ENCODE data around the gene ERN1.
"Not testable (repeated sequence)": the region's sequence is repeated elsewhere in the genome, so short reads cannot be mapped to it uniquely, and the experiment has no call there.

ERN1 gene

GRCh38 chr17:64129765-64130558, at the start of gene ERN1:
ERN1 (minus strand) TSS chr17:64130144; CDS start chr17:64130029, 115 bp downstream.
- DNase-seq (ENCODE audit: extremely low read depth in 1 of 2, low read depth in 1 of 2) = peak; percentile 87 to 93

- DNase-seq (ENCODE audit: extremely low read depth in 1 of 2, low read depth in 1 of 2) = not testable (repeated sequence)
Measured at GRCh38 chr17:64179024-64179423, 49.1 kb upstream of the ERN1 start.

DNA sequence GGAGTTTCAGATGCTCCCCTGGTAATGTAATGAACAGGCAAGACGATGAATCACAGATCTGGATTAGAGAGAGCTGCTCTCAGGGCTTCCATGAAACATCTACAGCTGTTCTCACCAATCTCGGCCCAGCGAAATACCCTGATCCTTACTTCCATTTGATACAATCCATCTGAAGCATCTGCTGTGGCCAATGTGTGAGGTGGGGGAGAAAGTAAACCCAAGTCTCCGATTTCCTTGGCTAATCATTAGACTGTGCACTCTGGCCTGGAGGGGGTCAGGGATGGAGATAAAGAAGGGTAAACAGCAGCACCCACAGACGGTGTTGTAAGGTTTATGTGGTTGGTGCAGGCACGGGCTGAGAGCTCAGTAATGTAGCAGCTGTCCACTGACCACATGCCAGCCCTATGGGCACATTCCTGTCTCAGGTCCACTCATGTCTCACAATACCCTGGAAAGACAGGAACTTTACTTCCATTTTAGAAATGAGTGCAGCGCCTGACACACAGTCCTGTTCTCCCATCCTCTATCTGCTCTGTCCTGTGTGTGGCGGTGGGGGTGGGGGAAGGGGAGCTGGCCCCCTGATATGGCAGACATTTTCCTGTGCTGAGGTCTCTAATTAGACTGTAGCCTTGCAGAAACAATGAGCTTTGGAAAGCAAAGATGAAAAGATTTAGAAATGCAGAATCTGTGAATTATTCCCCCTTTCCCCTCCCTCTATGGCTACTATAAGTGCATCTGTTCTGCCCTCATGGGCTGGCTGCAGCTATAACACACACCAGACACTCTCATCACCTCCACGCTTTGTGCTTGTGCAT, 48.3 kb upstream of the ERN1 start:
- no peak for DNase-seq (ENCODE audit: extremely low read depth in 1 of 2, low read depth in 1 of 2)

GRCh38 chr17:64177311-64178010, 47.5 kb upstream of the ERN1 start:
- no peak for DNase-seq (ENCODE audit: extremely low read depth in 1 of 2, low read depth in 1 of 2)

DNA sequence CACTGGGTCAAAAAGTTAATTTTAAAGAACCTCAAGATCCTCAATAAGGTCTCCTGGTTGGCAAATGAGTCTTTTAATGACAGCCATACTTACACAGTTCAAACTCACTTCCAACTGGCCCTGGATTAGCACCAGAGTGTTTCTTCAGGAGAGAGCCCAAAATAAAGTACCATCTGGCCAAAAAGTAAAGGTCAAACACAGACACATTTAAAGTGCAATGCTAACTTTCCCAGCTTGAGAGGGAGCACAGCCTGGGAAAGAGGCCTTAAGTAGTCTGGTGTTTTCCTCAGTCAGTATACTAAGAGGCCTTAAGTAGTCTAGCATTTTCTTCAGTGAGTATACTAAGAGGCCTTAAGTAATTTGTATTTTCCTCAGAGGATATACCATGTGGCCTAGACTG, 46.6 kb upstream of the ERN1 start:
- DNase-seq (ENCODE audit: extremely low read depth in 1 of 2, low read depth in 1 of 2) = no peak

GRCh38 chr17:64174686-64175456, 44.9 kb upstream of the ERN1 start:
- DNase-seq (ENCODE audit: extremely low read depth in 1 of 2, low read depth in 1 of 2) = no peak

- no peak for DNase-seq (ENCODE audit: extremely low read depth in 1 of 2, low read depth in 1 of 2)
Measured at GRCh38 chr17:64173646-64174045, 43.7 kb upstream of the ERN1 start.

GRCh38 chr17:64172510-64172909, 42.6 kb upstream of the ERN1 start:
- no peak for DNase-seq (ENCODE audit: extremely low read depth in 1 of 2, low read depth in 1 of 2)

- DNase-seq (ENCODE audit: extremely low read depth in 1 of 2, low read depth in 1 of 2) = no peak
Measured at GRCh38 chr17:64171041-64171440, 41.1 kb upstream of the ERN1 start.

DNA sequence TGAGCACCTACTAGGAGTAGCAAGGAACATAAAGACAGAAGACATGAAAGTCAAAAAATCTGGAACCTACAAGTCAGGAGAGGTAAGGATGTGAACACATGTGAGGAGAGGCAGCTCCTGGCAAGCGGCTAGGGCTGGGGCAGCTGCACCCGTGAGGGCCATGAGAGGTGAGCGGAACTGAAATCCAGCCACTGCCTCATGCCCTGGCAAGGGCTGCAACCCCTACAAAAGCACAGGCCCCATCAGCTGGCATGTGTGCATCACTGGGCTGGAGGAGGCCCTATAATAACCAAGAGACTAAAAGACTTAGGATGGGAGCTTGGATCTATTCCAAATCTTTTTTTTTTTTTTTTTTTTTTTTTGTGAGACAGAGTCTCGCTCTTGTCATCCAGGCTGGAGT, 40.3 kb upstream of the ERN1 start:
- no peak for DNase-seq (ENCODE audit: extremely low read depth in 1 of 2, low read depth in 1 of 2)

- not testable (repeated sequence) for DNase-seq (ENCODE audit: extremely low read depth in 1 of 2, low read depth in 1 of 2)
Measured at GRCh38 chr17:64167666-64168065, 37.7 kb upstream of the ERN1 start.

GRCh38 chr17:64166876-64167275, 36.9 kb upstream of the ERN1 start:
- no peak for DNase-seq (ENCODE audit: extremely low read depth in 1 of 2, low read depth in 1 of 2)

DNA sequence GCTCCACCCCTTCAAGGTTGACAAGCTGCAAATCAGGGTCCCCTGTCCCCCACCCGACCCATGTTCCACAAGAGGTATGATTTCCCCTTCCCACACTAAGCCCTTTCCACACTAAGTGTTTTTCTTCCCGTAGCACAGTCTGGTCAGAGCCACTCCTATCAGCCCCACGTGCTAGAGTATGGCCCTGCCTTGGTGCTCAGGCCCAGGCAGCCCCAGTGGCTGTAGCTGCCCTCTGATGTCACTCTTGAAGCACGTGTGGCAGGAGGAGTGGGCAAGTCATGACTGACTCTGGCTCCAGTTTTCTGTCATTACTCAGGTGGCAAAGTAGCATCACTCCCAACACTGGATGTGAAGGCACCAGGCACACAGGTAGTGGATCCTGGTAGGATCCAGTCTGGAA, 35.4 kb upstream of the ERN1 start:
- no peak for DNase-seq (ENCODE audit: extremely low read depth in 1 of 2, low read depth in 1 of 2)

DNA sequence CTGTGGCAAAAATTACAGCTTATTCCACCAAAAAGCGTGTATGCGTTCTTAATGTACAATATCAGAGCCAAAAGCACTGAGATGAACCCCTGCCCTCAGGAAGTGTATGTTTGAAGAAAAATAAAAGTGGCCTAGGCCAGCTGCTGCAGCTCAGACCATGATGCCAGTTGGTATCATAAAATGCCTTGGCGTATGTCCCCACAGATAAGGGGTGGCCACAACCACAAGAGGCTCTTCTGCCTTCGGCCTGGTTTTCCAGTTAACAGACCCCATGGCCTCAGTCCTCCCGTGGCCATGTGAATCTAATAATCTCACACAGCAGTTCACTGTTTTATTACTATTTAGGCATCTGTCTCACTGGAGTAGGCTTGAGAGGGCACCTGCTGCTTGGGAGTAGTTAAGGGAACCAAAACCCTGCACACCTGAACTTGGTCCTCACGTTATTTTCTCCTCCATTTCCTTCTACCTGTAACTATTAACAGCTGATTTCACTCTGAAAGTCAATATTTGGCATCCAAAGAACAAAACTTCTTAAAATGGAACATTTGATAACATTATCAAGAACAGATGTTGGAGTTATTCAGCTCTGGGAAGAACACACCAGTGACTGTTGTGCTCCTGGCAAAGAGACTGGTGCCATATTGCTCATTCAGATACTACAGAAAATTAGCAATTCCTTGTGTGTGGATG, 34.8 kb upstream of the ERN1 start:
- DNase-seq (ENCODE audit: extremely low read depth in 1 of 2, low read depth in 1 of 2) = no peak

GRCh38 chr17:64163468-64163867, 33.5 kb upstream of the ERN1 start:
- DNase-seq (ENCODE audit: extremely low read depth in 1 of 2, low read depth in 1 of 2) = no peak

DNA sequence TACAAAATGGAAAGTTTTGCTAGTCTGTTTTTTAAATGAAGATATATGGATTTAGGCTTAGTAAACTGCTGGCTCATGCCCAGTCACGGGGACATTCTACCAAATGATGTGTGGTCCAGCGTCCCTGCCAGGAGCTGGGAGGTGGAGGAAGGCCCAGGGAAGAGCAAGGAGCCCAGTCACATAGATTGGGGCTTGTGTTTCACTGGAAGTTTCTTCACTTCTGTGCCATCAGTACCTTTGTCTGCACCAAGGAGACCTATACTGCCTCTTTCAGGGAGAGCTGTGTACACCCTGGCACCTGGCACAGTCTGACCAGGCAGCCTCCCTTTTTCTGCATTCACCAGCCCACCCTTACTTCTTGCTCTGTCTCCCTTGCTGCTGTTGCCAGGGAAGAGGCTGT, 32.6 kb upstream of the ERN1 start:
- DNase-seq (ENCODE audit: extremely low read depth in 1 of 2, low read depth in 1 of 2) = no peak

- DNase-seq (ENCODE audit: extremely low read depth in 1 of 2, low read depth in 1 of 2) = no peak
Measured at GRCh38 chr17:64161380-64162176, 31.6 kb upstream of the ERN1 start.

DNA sequence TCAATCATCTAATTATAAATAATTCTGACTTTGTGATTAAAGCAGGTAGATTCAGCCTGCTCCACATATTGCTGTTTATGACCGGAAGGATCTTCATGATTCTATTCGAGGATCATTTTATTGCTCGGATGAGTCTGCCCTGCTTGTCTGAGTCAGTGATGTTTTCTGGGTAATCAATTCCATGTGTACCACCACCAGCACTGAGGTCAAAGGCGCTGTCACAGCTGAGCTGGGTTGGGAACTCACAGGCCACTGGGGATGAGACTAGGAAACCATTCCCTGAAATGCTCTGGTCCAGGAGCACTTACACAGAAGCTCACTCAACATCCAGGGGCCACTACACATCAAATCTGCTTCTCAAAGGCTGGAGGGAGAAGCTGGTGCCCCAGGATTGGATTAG, 30.4 kb upstream of the ERN1 start:
- no peak for DNase-seq (ENCODE audit: extremely low read depth in 1 of 2, low read depth in 1 of 2)

GRCh38 chr17:64158831-64159590, 29.1 kb upstream of the ERN1 start:
- no peak for DNase-seq (ENCODE audit: extremely low read depth in 1 of 2, low read depth in 1 of 2)

Data from activated CD8-positive, alpha-beta memory T cell treated with anti-CD3 and anti-CD28 coated beads for 1 hour (primary cell).